ENCODE data around the gene SLC30A3. TPM values are rescaled to one million over a fixed set of nuclear protein-coding genes. Genes with fewer than 3 reads are reported as not detected.

Gene SLC30A3
- total RNA-seq, 1 donor = under 0.01 TPM

- DNase-seq (ENCODE audit: low read depth in 2 of 3, low spot score in 2 of 3) = no peak
Measured at GRCh38 chr2:27261926-27262298, 935 bp downstream of the SLC30A3 start.

- no peak for DNase-seq (ENCODE audit: low read depth in 2 of 3, low spot score in 2 of 3)
Measured at GRCh38 chr2:27261241-27261925, 1.5 kb downstream of the SLC30A3 start.

GRCh38 chr2:27258051-27258450, 4.8 kb downstream of the SLC30A3 start:
- DNase-seq (ENCODE audit: low read depth in 2 of 3, low spot score in 2 of 3) = no peak

- DNase-seq (ENCODE audit: low read depth in 2 of 3, low spot score in 2 of 3) = no peak
Measured at GRCh38 chr2:27256855-27257454, 5.9 kb downstream of the SLC30A3 start.

GRCh38 chr2:27255660-27256059, 7.2 kb downstream of the SLC30A3 start:
- DNase-seq (ENCODE audit: low read depth in 2 of 3, low spot score in 2 of 3) = no peak

- DNase-seq (ENCODE audit: low read depth in 2 of 3, low spot score in 2 of 3) = no peak
Measured at GRCh38 chr2:27255187-27255586, 7.7 kb downstream of the SLC30A3 start.

GRCh38 chr2:27251766-27252165, 11.1 kb downstream of the SLC30A3 start:
- DNase-seq (ENCODE audit: low read depth in 2 of 3, low spot score in 2 of 3) = no peak

GRCh38 chr2:27250652-27251379, 12.0 kb downstream of the SLC30A3 start:
- no peak for DNase-seq (ENCODE audit: low read depth in 2 of 3, low spot score in 2 of 3)

- DNase-seq (ENCODE audit: low read depth in 2 of 3, low spot score in 2 of 3) = peak in 2 of 3 donors; percentile 64 to 76
Measured at GRCh38 chr2:27249891-27250651, 12.8 kb downstream of the SLC30A3 start.

GRCh38 chr2:27249159-27249890, 13.5 kb downstream of the SLC30A3 start:
- no peak for DNase-seq (ENCODE audit: low read depth in 2 of 3, low spot score in 2 of 3)

- DNase-seq (ENCODE audit: low read depth in 2 of 3, low spot score in 2 of 3) = no peak
Measured at GRCh38 chr2:27247893-27248292, 15.0 kb downstream of the SLC30A3 start.

- no peak for DNase-seq (ENCODE audit: low read depth in 2 of 3, low spot score in 2 of 3)
Measured at GRCh38 chr2:27245626-27246025, 17.2 kb downstream of the SLC30A3 start.

GRCh38 chr2:27245116-27245515, 17.7 kb downstream of the SLC30A3 start:
- DNase-seq (ENCODE audit: low read depth in 2 of 3, low spot score in 2 of 3) = no peak

GRCh38 chr2:27243391-27244130, 19.3 kb downstream of the SLC30A3 start:
- DNase-seq (ENCODE audit: low read depth in 2 of 3, low spot score in 2 of 3) = no peak

- no peak for DNase-seq (ENCODE audit: low read depth in 2 of 3, low spot score in 2 of 3)
Measured at GRCh38 chr2:27242614-27242951, 20.3 kb downstream of the SLC30A3 start.

GRCh38 chr2:27241761-27242613, 20.9 kb downstream of the SLC30A3 start:
- no peak for DNase-seq (ENCODE audit: low read depth in 2 of 3, low spot score in 2 of 3)

- no peak for DNase-seq (ENCODE audit: low read depth in 2 of 3, low spot score in 2 of 3)
Measured at GRCh38 chr2:27240406-27240805, 22.4 kb downstream of the SLC30A3 start.

GRCh38 chr2:27238976-27239375, 23.9 kb downstream of the SLC30A3 start:
- DNase-seq (ENCODE audit: low read depth in 2 of 3, low spot score in 2 of 3) = no peak

- no peak for DNase-seq (ENCODE audit: low read depth in 2 of 3, low spot score in 2 of 3)
Measured at GRCh38 chr2:27237341-27237945, 25.4 kb downstream of the SLC30A3 start.

All from hematopoietic multipotent progenitor cell (in vitro differentiated cells).